ENCODE data around the gene NKD1.

Gene NKD1

DNA sequence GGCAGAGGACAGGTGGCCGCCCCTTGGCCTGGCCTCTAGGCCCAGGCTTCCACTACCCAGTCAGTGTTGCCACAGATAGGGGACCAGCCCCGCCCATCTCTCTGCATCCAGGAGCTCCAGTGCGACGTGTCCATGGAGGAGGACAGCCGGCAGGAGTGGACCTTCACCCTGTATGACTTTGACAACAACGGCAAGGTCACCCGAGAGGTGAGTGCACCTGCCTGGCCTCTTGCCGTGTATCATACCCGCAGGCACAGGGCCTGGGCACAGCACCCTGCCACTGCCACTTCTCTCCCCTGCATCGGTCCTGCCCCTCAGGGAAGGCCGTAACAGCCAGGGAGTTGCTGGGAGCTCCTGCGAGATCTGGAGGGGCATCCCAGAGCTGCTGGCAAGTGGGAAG is 77.2 kb downstream of the NKD1 start:
- no peak for DNase-seq (ENCODE audit: extremely low read depth in 1 of 2, low read depth in 1 of 2)

DNA sequence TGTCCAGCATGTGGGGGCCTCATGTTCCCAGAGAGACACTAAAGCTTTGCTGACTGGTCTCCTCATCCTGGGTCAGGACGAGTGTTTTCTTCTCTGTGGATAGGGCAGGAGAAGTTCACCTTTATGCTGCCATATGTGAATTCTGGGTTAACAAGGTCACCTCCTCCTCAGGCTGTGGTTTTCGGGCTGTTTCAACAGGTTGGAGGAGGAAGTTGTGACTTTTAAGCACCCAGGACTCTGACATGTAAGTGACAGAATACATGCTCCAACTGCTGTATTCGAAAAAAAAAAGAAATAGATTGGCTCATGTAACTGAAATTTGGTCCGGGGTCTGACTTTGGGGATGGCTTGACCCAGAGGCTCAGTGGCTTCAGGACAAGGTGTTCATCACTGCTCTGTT is 78.7 kb downstream of the NKD1 start:
- no peak for DNase-seq (ENCODE audit: extremely low read depth in 1 of 2, low read depth in 1 of 2)

DNA sequence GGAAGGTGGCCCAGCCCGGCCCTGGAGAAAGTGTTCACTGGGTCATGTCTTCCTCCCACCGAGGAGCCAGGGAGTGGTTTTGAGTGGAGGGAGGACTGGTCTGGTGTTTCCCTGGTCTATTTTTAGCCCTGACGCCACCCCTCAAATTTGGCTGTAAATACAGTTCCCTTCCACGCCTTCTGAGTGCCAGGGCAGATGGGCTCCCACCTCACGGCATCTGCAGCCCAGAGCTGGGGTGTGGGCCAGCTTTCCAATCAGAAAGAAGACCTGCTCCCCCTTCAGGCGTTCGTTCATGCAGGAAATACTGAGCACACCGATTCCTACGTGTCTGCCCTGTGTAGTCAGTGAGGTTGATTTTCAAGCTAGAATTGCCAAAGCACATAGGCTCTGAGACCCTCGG is 79.2 kb downstream of the NKD1 start:
- DNase-seq (ENCODE audit: extremely low read depth in 1 of 2, low read depth in 1 of 2), result peak in 1 of 2 donors; percentile 7

DNA sequence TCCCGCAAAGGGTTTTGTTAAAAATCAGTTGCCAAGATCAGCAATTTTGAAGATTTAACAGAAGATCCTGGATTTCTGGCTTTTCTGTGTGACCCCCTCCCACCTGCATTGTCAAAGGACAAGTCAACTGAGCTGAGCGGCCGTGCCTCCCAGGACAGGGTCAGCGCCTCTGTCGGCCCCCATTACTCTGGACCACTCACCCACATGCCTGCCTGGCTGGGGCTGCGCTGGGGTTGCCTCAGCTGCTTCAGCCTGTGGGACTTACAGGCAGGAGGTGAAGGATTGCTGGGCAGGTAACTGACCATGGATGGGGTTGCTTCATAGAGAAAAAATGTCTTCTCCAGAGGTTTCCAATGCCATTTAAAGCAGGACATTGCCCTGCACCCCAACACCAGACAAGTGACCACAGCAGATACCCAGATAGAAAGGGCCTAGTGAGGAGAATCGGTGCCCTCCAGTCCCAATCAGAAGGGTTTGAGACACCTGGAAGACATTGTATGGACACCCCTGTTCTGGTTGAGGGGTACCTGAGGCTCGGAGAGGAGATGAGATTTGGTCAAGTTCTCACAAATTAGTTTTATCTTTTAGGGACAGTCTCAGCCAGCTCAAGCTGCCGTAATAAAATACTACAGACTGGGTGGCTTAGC is 80.1 kb downstream of the NKD1 start:
- no peak for DNase-seq (ENCODE audit: extremely low read depth in 1 of 2, low read depth in 1 of 2)

DNA sequence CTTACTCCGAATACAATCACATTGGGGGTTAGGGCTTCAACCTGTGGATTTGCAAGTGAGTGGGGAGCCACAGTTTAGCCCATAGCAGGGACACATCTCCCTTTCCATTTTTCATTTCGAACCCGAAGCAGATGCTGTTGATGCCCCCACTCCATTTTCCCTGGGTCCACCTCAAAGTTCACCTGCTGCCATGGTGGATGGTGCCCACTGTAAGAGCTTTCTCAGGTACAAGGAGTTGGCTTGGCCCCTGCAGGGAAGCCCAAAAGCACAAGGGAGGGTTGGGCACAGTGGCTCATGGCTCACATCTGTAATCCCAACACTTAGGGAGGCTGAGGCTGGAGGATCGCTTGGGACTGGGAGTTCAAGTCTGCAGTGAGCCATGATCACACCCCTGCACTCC is 81.1 kb downstream of the NKD1 start:
- no peak for DNase-seq (ENCODE audit: extremely low read depth in 1 of 2, low read depth in 1 of 2)

DNA sequence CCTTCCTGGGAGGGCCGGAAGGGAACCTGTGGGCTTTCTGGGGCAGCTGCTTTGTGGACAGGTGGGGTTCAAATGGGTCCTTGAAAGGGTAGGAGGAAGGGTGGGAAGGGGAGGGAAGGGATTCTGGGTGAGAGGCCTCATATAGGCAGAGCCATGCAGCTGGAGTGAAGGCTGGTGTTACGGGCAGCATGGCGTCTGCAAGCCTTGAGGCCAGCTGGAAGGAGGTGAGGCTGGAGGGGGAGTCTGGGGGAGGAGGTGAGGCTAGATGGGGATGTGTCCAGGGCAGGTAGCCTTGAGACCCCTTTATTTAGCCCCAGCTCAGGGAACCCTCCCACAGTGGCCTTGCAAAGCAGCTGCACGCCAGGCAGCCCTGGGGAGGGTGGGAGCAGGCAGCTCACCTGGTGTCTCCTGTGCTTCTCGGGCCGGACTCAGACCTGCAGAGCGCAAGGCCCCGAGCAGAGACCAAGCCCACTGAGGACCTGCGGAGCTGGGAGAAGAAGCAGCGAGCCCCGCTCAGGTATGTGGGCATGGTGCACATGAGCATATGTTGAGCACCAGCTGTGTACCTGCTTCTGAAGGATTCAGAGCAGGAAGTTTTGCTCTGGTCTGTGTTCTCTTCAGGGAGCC is 82.3 kb downstream of the NKD1 start:
- DNase-seq (ENCODE audit: extremely low read depth in 1 of 2, low read depth in 1 of 2), result no peak

DNA sequence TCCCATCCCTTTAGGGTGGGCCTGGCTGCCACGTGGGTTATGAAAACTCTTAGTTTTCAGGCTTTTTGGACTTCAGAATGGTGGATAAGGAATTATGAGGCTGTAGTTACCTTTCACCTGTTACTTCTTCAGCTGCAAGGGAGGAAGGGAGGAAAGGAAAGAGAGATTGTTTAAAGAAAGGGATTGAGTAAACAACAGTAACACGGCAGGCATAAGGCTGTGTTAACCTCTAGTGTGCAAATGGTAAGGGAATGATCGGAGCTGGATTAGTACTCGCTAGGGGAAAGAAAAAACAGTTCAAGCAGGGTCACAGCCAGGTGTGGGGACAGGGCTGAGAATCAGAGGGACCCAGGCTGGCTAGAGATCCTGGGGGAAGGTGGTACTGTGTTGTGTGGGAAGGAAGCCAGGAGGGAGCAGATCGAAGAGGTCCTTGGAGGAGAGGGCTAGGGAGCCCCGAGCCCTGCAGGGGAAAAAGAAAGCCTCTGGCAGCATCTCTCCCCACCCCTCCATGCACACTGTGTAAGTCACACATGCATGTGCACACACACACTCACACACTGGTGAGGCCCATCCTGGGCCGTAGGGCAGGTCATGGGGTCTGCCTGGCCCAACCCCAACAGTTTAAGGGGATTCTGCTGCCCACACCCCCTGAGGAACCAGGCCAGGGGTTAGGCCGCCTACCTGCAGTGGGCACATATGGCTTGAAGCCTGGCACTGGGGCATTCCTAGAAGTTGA is 83.2 kb downstream of the NKD1 start:
- DNase-seq (ENCODE audit: extremely low read depth in 1 of 2, low read depth in 1 of 2), result no peak

DNA sequence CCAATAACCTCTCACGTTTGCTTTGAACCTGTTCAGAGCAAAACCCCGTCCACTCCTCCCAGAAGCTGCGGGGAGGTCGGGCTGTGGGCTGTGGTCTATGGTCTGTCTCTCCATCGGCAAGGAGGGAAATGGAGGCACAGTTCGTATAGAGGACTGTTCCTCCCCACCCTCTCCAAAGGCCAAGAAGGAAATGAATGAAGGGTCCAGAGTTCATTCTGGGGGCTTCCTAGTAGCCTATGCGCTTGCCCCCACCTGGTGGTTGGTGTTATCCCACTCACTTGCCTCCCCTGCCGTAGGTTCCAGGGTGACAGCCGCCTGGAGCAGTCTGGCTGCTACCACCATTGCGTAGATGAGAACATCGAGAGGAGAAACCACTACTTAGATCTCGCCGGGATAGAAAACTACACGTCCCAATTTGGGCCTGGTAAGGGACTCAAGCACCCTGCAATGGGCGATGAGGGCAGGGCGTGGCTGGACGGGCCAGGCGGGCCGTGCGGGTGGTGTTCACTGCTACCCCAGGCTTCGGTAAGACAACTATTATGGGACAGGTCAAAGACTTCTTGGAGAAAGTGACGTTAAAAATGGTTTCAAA is 83.9 kb downstream of the NKD1 start:
- no peak for DNase-seq (ENCODE audit: extremely low read depth in 1 of 2, low read depth in 1 of 2)

DNA sequence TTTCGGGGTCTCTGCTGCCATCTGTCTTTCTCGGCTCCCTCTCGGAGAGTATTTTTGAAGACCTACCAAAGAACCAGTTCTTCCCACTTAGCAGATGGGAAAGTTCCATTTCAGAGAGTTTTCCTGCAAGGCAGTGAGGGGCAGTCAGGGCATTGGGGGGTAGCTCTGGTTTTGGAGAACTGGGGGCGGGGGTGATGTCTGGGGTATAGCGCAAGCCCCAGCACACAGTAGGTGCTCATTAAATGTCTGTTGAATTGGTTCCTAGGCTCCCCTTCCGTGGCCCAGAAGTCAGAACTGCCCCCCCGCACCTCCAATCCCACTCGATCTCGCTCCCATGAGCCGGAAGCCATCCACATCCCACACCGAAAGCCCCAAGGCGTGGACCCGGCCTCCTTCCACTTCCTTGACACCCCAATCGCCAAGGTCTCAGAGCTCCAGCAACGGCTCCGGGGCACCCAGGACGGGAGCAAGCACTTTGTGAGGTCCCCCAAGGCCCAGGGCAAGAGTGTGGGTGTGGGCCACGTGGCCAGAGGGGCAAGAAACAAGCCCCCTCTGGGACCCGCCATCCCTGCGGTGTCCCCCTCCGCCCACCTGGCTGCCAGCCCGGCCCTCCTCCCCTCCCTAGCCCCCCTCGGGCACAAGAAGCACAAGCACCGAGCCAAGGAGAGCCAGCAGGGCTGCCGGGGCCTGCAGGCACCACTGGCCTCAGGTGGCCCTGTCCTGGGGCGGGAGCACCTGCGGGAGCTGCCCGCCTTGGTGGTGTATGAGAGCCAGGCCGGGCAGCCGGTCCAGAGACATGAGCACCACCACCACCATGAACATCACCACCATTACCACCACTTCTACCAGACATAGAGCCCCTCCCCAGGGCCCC is 85.0 kb downstream of the NKD1 start:
- DNase-seq (ENCODE audit: extremely low read depth in 1 of 2, low read depth in 1 of 2), result no peak

DNA sequence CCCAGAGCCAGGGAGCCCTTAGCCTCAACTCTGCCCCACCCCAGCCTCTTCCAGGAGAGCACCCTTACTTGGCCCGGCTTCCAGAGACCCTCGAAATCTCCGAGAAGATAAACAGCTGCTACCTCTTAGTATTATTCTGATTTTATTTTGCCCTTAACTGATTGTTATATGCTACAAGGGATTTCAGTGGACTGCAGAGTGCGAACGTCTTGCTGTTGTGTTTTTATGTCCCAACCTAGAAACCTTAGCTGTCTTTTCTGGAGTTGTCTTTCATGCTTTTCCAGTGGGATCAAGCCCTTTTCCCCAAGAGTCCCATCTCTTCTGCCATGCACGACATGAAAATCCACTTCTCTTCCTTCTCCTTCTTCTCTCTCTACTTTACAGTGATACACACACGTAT is 85.9 kb downstream of the NKD1 start:
- no peak for DNase-seq (ENCODE audit: extremely low read depth in 1 of 2, low read depth in 1 of 2)

DNA sequence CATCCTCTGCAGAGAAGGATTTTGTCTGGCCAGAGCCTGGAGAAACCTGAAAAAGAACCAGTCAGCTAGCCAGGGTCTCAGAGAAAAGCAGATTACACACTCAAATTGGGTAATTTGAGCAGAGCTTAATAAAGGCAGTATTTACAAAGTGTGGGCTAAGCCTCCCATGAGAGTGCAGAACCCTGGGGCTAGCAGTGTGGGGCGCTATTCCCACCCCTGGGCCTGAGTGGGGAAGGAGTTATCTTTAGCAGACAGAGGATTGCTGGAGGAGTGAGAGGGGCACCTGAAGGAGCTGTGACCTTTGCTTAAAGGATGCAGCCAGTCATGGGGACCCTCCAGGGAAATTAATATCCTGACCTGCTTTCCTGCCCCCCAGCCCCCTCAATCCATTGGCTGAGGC is 86.8 kb downstream of the NKD1 start:
- DNase-seq (ENCODE audit: extremely low read depth in 1 of 2, low read depth in 1 of 2), result no peak

DNA sequence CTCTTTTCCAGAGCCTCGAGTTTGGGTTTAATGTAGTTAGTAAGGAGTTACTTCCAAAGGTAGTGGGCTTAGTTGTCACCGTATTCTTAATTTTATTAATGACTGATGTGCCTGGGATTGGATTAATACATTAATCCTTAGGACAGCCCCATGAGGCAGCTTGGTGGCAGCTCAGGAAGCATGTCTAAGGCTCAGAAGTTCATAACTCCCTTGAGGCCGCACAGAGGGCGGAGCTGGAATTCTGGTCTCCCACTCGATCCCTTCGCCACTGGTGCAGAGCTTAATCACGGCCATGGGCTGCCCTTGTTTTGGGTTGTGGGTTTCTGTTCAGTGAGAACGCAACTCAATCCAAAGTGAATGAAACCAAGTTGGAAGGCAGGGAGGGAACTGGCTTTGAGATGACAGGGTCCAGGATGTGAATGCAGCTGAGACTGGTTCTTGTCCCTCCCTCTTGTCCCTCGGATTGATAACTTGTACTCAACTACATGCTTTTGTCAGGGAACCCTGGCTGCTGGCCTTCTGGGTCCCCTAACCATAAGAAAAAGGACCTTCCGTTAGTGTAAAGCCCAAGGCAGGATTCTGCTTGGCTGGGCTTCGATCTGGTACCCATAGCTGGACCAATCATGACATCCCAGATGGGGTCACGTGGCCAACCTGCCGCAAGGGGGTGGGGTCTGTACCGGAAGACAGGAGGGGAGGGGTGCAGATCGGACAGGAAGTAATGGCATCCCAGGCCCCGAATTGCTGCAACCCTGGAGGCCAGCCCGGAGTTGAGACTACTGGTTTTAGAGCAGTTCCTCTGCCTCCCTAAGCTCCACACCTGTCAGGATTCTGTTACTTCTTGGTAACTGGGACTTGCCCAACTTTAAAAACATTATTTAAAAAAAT is 87.6 kb downstream of the NKD1 start:
- no peak for DNase-seq (ENCODE audit: extremely low read depth in 1 of 2, low read depth in 1 of 2)

DNA sequence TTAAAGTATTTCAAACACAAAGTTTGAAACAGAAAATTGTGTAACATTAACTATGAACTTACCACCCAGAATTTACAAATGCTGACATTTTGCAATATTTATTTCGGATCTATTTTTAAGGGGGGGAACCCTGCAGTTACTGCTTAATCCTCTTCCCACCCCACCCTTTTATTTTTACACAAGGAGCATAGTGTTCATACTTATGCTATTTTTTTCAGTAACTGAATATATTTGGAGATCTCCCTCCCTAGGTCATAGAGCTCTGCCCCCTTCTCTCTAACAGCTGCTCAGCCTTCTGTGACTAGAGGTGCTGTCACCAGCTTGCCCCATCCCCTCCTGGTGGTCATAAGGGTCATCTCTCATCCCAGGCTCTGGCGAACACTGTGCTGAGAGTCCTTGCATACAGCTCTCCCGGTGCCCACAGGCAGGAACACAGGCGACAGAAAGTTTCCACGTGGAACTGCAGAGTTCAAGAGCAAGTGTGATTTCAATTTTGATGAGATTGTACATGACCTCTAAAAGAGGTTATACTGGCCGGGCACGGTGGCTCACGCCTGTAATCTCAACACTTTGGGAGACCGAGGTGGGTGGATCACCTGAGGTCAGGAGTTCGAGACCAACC is 88.7 kb downstream of the NKD1 start:
- DNase-seq (ENCODE audit: extremely low read depth in 1 of 2, low read depth in 1 of 2), result no peak

DNA sequence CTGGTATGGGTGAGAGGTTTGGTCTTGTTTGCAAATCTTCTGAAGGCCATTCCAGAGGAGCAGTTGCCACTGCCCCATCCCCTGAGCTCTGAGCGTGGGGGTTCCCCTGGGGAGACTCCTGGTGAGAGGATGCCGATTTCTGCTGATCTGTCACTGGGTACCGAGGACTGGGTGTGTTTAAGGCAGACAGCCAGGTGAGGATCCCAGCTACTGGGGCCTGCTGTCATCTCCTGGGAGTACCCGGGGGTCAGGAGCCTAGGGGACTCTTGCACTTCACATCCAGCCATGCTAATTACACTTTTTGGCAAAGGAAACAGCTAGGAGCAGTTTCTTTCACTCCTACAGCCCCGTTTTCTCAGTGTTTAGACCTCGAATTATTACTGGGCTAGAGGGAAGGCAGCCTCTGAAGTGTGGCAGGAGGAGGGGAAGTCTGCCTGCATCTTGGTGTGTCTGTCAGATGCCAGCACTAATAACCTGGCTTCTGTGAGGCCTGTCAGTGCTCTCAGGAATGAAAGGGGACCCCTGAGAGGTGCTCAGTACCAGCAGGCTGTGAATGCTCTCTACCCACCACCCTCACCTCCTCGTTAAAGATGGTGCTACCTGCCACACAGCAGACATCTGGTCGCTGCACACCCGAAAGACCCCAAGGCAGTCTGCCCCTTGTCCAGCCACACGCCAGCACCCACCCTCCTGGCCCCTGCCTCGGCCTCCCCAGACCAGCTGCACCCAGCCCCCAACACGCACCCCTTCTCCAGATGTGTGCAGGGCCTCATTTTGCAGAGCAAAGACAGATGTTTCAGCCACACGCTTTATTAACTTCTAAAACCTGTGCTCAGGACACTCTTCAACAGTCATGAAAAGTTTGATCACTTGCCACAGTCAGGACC is 89.8 kb downstream of the NKD1 start:
- DNase-seq (ENCODE audit: extremely low read depth in 1 of 2, low read depth in 1 of 2), result no peak

DNA sequence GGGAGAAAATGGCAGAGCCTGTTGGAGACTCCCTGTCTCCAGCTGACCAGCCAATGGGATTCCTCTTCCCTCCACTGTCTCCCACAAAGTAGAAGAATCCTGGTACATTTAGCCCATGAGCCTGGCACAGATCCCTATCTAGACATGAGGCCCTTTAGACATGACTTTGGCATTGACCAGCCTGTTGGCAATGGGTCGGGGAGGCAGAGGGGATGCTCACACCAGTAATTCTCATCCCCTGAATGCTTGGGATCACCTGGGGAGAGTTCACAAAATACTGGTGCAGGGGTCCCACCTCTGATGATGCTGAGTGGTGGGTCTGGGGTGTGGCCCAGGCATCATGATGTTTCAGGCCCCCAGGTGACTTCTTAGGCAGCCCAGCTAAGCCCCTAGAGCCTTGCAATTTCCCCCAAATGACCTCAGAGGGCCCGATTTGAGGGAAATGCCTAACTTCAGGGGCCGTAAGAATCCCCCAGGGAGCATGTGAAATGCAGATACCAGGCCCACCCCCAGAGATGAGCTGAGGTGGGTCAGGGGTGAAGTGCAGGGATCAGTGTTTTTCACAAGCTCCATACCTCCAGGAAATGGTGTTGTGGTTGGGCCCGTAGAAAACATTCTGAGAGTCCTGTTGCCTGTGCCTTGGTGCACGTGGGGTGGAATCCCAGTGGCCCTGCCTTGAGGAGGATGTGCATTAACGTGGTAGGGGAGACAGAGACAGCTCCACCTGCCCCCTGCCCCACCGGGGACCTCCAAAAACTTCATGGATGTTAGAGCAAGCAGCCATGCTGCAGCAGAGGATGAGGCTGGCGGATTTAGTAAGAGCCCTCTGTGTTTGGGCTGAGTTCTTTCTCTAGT is 90.8 kb downstream of the NKD1 start:
- DNase-seq (ENCODE audit: extremely low read depth in 1 of 2, low read depth in 1 of 2), result no peak

DNA sequence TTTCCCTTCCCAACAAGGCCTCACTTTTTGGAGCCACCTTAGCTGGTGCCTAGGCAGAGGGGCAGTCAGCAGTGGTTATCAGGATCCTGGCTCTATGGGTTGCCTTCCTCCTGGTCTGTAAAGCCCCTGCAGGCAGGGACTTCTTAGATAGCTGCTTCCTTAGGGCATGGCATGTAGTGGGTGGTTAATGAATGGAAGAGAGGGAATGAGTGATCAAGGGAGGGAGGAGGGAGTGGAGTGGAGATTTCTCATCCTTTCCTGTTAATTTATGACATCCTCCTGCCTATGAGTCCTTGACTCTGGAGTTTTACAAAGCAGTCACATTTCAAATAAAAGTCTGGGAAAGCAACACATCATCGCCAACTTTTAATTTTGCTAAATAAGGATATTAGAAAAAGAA is 92.2 kb downstream of the NKD1 start:
- no peak for DNase-seq (ENCODE audit: extremely low read depth in 1 of 2, low read depth in 1 of 2)

DNA sequence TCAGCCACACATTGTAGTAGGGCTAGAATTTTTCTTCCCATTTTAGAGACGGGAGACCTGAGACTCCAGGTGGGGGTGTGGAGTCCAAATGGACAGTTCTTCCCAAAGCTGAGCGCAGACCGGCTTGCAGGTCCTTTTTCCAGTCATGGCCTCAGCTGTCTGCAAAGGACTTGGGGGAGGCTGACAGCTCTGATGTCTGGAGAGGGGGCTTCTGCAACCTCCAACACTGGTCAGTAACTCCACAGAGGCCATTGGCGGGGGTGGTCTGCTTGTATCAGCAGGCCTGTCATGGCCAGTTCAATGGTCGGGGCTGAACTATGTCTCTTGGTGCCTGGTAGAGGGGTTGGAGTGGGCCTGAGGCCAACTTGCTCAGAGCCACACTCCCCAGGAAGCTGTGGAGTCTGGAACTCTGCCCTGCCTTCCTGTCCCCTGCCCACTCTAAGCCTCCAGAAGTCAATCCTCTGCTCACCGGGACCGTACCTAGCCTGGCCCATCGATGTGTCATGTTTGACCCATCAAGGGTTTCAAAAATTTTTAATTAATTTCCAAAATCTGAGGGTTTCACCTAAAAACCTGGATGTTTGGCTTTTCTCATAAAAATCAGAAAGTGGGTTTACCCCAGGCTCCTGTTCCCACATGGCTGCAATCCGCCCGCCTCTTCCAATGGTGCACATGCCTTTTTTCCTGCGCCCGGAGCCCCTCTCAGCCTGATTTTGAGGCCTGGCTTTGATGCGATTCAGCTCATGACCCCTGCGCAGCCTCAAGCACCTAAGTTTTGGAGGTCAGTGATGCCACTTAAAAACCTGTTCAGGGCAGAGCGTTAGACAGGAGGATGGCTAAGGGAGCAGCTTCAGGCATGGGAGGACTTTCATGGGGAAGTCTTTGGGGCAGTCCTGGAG is 93.0 kb downstream of the NKD1 start:
- no peak for DNase-seq (ENCODE audit: extremely low read depth in 1 of 2, low read depth in 1 of 2)

Measured in activated CD8-positive, alpha-beta memory T cell treated with anti-CD3 and anti-CD28 coated beads for 1 hour (primary cell).